GM12875 (cell line): ENCODE measurements around the gene IKBKG.
"Not testable (repeated sequence)": the region's sequence is repeated elsewhere in the genome, so short reads cannot be mapped to it uniquely, and the experiment has no call there.

Source experiments
- H3K4me3 ChIP-seq: one replicate; pipeline ENCODE4 v1.5.1; 2011; ENCODE audit warnings: low read depth, low read length, control low read depth
- TF ChIP-seq, protein P1 (sequence below): IDR thresholded peaks from 2 replicates; pipeline ENCODE4 v1.5.1; 2011; ENCODE audit warnings: low read depth, mild to moderate bottlenecking, control low read depth, inconsistent platforms, low read length, moderate library complexity, borderline replicate concordance; ENCODE audit not compliant: insufficient read depth

IKBKG gene, protein sequence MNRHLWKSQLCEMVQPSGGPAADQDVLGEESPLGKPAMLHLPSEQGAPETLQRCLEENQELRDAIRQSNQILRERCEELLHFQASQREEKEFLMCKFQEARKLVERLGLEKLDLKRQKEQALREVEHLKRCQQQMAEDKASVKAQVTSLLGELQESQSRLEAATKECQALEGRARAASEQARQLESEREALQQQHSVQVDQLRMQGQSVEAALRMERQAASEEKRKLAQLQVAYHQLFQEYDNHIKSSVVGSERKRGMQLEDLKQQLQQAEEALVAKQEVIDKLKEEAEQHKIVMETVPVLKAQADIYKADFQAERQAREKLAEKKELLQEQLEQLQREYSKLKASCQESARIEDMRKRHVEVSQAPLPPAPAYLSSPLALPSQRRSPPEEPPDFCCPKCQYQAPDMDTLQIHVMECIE

GRCh38 chrX:154547245-154548027 lies at the start of gene IKBKG:
IKBKG (plus strand) TSS chrX:154547620; CDS start chrX:154552003, 4,383 bp downstream.
- peak within 1 kb of the TSS; percentile 76 for H3K4me3 ChIP-seq
- TF ChIP-seq, protein P1, sequence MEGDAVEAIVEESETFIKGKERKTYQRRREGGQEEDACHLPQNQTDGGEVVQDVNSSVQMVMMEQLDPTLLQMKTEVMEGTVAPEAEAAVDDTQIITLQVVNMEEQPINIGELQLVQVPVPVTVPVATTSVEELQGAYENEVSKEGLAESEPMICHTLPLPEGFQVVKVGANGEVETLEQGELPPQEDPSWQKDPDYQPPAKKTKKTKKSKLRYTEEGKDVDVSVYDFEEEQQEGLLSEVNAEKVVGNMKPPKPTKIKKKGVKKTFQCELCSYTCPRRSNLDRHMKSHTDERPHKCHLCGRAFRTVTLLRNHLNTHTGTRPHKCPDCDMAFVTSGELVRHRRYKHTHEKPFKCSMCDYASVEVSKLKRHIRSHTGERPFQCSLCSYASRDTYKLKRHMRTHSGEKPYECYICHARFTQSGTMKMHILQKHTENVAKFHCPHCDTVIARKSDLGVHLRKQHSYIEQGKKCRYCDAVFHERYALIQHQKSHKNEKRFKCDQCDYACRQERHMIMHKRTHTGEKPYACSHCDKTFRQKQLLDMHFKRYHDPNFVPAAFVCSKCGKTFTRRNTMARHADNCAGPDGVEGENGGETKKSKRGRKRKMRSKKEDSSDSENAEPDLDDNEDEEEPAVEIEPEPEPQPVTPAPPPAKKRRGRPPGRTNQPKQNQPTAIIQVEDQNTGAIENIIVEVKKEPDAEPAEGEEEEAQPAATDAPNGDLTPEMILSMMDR, result no peak

GRCh38 chrX:154501423-154501822 lies 46.0 kb upstream of the IKBKG start:
- not testable (repeated sequence) for H3K4me3 ChIP-seq

DNA sequence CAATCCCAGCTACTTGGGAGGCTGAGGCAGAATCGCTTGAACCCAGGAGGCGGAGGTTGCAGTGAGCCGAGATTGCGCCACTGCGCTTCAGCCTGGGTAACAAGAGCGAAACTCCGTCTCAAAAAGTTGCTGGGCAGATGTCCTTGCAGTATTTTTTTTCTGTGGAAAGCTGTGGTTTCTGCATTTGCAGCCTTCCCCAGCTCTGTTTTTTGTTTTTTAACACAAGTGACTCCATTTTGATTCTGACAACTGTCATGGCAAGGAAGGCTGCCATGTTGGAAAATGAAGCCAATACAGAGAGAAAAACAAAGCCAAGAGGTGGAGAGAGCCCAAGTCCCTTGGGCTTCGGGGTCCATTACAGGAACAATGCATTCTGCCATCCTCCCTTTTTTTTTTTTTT lies 45.3 kb upstream of the IKBKG start:
- TF ChIP-seq, protein P1, result no peak
- no peak overlapping the region for H3K4me3 ChIP-seq

DNA sequence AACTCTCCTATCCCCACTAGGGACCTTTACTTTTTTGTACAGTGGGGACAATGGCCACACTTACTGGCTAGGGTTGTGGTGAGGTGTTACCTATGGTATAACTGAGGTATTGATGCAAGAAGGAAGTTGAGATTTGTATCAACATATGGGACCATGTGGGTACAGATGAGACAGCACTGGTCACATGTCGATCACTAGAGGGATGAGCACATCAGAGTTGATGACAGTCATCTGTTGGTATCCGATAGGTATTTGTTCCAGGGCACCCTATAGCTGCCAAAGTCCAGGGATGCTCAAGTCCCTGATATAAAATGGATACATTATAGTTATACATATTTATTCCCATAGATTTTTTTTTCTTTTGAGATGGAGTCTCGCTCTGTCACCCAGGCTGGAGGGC lies 44.4 kb upstream of the IKBKG start:
- no peak overlapping the region for H3K4me3 ChIP-seq
- TF ChIP-seq, protein P1, result no peak

DNA sequence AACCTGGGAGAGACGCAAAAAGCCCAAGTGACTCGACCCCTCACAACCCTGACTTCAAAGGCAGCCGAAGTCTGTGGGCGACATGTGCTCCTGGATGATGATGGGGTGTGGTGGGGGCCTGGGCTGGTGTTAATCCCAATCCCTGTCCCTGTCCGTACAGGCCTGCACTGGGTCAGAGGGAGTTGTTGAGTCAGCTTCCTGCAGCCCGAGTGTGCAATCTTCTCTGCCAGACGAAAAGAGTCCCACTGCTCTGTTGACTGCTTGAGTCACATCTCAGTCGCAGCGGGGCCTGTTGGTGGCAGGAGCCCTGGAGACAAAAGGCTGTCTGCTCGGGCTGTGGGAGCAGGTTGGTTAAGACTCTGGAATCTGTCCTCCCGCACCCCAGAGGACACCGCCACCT lies 41.7 kb upstream of the IKBKG start:
- no peak overlapping the region for H3K4me3 ChIP-seq
- TF ChIP-seq, protein P1, result no peak

GRCh38 chrX:154506483-154507332 lies 40.7 kb upstream of the IKBKG start:
- H3K4me3 ChIP-seq, result no peak overlapping the region
- TF ChIP-seq, protein P1, result no peak
